HEK293 (cell line): Measurements from ENCODE around the gene HERC4.

ENCODE experiments used
- BCL11A ChIP-seq: fragments of 450-650 bp; formaldehyde crosslinking; IDR thresholded peaks from 2 replicates; pipeline ENCODE4 v1.5.1; 2016; ENCODE audit warnings: low read depth, missing biosample characterization, missing genetic modification characterization
- GLIS2 ChIP-seq: fragments of 450-650 bp; formaldehyde crosslinking; IDR thresholded peaks from 2 replicates; pipeline ENCODE4 v1.5.1; 2016; ENCODE audit warnings: missing biosample characterization, missing genetic modification characterization
- HOXC10 ChIP-seq: sonication (generic); formaldehyde crosslinking; IDR thresholded peaks from 2 replicates; pipeline ENCODE4 v1.8.1; 2023; ENCODE audit warnings: mild to moderate bottlenecking, missing genetic modification reagents
- KLF16 ChIP-seq: fragments of 450-650 bp; formaldehyde crosslinking; IDR thresholded peaks from 2 replicates; pipeline ENCODE4 v1.5.1; 2017; ENCODE audit warnings: missing biosample characterization, missing genetic modification characterization
- SALL2 ChIP-seq: fragments of 450-650 bp; formaldehyde crosslinking; IDR thresholded peaks from 2 replicates; pipeline ENCODE4 v1.5.0; 2017; ENCODE audit warnings: missing biosample characterization, mild to moderate bottlenecking, missing genetic modification characterization, borderline replicate concordance
- SP7 ChIP-seq: fragments of 450-650 bp; formaldehyde crosslinking; IDR thresholded peaks from 2 replicates; pipeline ENCODE4 v1.5.1; 2016; ENCODE audit warnings: missing biosample characterization, missing genetic modification characterization
- WT1 ChIP-seq: fragments of 450-650 bp; formaldehyde crosslinking; IDR thresholded peaks from 2 replicates; pipeline ENCODE4 v1.5.1; 2016; ENCODE audit warnings: missing biosample characterization, missing genetic modification characterization
- ZEB2 ChIP-seq: fragments of 450-650 bp; formaldehyde crosslinking; IDR thresholded peaks from 2 replicates; pipeline ENCODE4 v1.5.1; 2016; ENCODE audit warnings: missing biosample characterization, missing genetic modification characterization
- ZNF184 ChIP-seq: fragments of 450-650 bp; IDR thresholded peaks from 2 replicates; pipeline ENCODE4 v1.5.1; 2018; ENCODE audit warnings: missing biosample characterization, mild to moderate bottlenecking, missing genetic modification characterization
- ZNF2 ChIP-seq: fragments of 450-650 bp; formaldehyde crosslinking; IDR thresholded peaks from 2 replicates; pipeline ENCODE4 v1.5.1; 2016; ENCODE audit warnings: missing biosample characterization, missing genetic modification characterization
- ZNF23 ChIP-seq: fragments of 450-650 bp; formaldehyde crosslinking; IDR thresholded peaks from 2 replicates; pipeline ENCODE4 v1.5.1; 2016; ENCODE audit warnings: missing biosample characterization, missing genetic modification characterization, borderline replicate concordance
- ZNF354C ChIP-seq: fragments of 450-650 bp; formaldehyde crosslinking; IDR thresholded peaks from 2 replicates; pipeline ENCODE4 v1.5.1; 2016; ENCODE audit warnings: missing biosample characterization, missing genetic modification characterization, low read depth, borderline replicate concordance
- ZNF404 ChIP-seq: fragments of 450-650 bp; formaldehyde crosslinking; IDR thresholded peaks from 2 replicates; pipeline ENCODE4 v1.5.1; 2017; ENCODE audit warnings: missing biosample characterization, missing genetic modification characterization
- ZNF473 ChIP-seq: fragments of 450-650 bp; formaldehyde crosslinking; IDR thresholded peaks from 2 replicates; pipeline ENCODE4 v1.5.1; 2017; ENCODE audit warnings: missing biosample characterization, missing genetic modification characterization
- ZNF529 ChIP-seq: fragments of 450-650 bp; formaldehyde crosslinking; IDR thresholded peaks from 2 replicates; pipeline ENCODE4 v1.5.1; 2017; ENCODE audit warnings: missing genetic modification characterization, missing biosample characterization; ENCODE audit not compliant: insufficient replicate concordance
- ZNF544 ChIP-seq: fragments of 450-650 bp; formaldehyde crosslinking; IDR thresholded peaks from 2 replicates; pipeline ENCODE4 v1.5.0; 2017; ENCODE audit warnings: missing biosample characterization, missing genetic modification characterization
- ZNF555 ChIP-seq: fragments of 450-650 bp; formaldehyde crosslinking; conservative IDR thresholded peaks from 2 replicates; pipeline ENCODE4 v1.5.1; 2017; ENCODE audit warnings: missing biosample characterization, mild to moderate bottlenecking, missing genetic modification characterization, inconsistent platforms
- ZNF580 ChIP-seq: fragments of 450-650 bp; formaldehyde crosslinking; IDR thresholded peaks from 2 replicates; pipeline ENCODE4 v1.5.1; 2016; ENCODE audit warnings: missing biosample characterization, missing genetic modification characterization
- ZNF626 ChIP-seq: fragments of 450-650 bp; sonication (Bioruptor Pico); formaldehyde crosslinking; IDR thresholded peaks from 2 replicates; pipeline ENCODE4 v1.5.1; 2018; ENCODE audit warnings: missing biosample characterization, missing genetic modification characterization, inconsistent platforms
- ZNF629 ChIP-seq: fragments of 450-650 bp; formaldehyde crosslinking; IDR thresholded peaks from 2 replicates; pipeline ENCODE4 v1.5.1; 2017; ENCODE audit warnings: missing biosample characterization, missing genetic modification characterization
- ZNF658 ChIP-seq: fragments of 450-650 bp; formaldehyde crosslinking; IDR thresholded peaks from 2 replicates; pipeline ENCODE4; 2016; ENCODE audit warnings: missing biosample characterization, missing genetic modification characterization
- ZNF747 ChIP-seq: fragments of 450-650 bp; formaldehyde crosslinking; IDR thresholded peaks from 2 replicates; pipeline ENCODE4 v1.5.1; 2016; ENCODE audit warnings: missing biosample characterization, missing genetic modification characterization
- ZNF785 ChIP-seq: fragments of 450-650 bp; formaldehyde crosslinking; IDR thresholded peaks from 2 replicates; pipeline ENCODE4 v1.5.1; 2016; ENCODE audit warnings: missing biosample characterization, missing genetic modification characterization
- ZNF830 ChIP-seq: fragments of 450-650 bp; IDR thresholded peaks from 2 replicates; pipeline ENCODE4 v1.5.0; 2018; ENCODE audit warnings: missing biosample characterization, missing genetic modification characterization, low read depth, mild to moderate bottlenecking, moderate library complexity
- ZSCAN30 ChIP-seq: fragments of 450-650 bp; IDR thresholded peaks from 2 replicates; pipeline ENCODE4 v1.5.1; 2018; ENCODE audit warnings: missing biosample characterization, mild to moderate bottlenecking, missing genetic modification characterization, moderate library complexity
- TF ChIP-seq, protein P1 (sequence below): fragments of 450-650 bp; formaldehyde crosslinking; optimal IDR thresholded peaks from 2 replicates; pipeline ENCODE3; 2016; ENCODE audit warnings: missing biosample characterization, mild to moderate bottlenecking, missing genetic modification characterization
- TF ChIP-seq, protein P2 (sequence below): fragments of 450-650 bp; formaldehyde crosslinking; IDR thresholded peaks from 2 replicates; pipeline ENCODE4 v1.5.1; 2016; ENCODE audit warnings: missing biosample characterization, missing genetic modification characterization
- TF ChIP-seq, protein P3 (sequence below): fragments of 450-650 bp; formaldehyde crosslinking; IDR thresholded peaks from 2 replicates; pipeline ENCODE4 v1.5.1; 2016; ENCODE audit warnings: missing biosample characterization, missing genetic modification characterization
- TF ChIP-seq, protein P4 (sequence below): fragments of 450-650 bp; formaldehyde crosslinking; IDR thresholded peaks from 2 replicates; pipeline ENCODE4 v1.5.1; 2017; ENCODE audit warnings: missing biosample characterization, missing genetic modification characterization
- TF ChIP-seq, protein P5 (sequence below): fragments of 450-650 bp; formaldehyde crosslinking; IDR thresholded peaks from 2 replicates; pipeline ENCODE4 v1.5.1; 2016; ENCODE audit warnings: missing biosample characterization, missing genetic modification characterization, borderline replicate concordance

Gene HERC4

DNA sequence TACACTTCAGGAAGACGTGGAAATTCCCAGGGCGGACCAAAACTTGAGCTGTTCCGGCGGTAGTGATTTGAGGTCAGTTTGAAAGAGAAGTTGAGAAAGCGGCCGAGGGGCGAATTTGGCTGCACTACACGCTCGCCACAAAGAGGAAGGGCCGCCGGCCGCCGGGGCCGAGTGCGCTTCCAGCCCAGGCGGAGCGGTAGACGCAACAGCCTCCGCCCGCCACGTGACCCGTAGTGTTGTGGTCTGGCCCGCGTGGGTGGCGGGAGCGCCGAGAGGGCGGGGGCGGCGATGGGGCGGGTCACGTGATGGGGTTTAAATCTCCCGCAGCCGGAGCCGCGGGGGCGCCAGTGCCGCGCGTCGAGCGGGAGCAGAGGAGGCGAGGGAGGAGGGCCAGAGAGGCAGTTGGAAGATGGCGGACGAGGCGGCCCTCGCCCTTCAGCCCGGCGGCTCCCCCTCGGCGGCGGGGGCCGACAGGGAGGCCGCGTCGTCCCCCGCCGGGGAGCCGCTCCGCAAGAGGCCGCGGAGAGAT, 190.7 kb downstream of the HERC4 start, which contains the start of gene SIRT1 (continued):
- TF ChIP-seq, protein P1, sequence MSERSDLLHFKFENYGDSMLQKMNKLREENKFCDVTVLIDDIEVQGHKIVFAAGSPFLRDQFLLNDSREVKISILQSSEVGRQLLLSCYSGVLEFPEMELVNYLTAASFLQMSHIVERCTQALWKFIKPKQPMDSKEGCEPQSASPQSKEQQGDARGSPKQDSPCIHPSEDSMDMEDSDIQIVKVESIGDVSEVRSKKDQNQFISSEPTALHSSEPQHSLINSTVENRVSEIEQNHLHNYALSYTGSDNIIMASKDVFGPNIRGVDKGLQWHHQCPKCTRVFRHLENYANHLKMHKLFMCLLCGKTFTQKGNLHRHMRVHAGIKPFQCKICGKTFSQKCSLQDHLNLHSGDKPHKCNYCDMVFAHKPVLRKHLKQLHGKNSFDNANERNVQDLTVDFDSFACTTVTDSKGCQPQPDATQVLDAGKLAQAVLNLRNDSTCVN (tag by site-specific recombination) = peak; percentile 96
- TF ChIP-seq ZNF544 = no peak
- no peak for TF ChIP-seq ZNF658 (tag by site-specific recombination)
- TF ChIP-seq KLF16 = peak; percentile 93
- TF ChIP-seq, protein P2, sequence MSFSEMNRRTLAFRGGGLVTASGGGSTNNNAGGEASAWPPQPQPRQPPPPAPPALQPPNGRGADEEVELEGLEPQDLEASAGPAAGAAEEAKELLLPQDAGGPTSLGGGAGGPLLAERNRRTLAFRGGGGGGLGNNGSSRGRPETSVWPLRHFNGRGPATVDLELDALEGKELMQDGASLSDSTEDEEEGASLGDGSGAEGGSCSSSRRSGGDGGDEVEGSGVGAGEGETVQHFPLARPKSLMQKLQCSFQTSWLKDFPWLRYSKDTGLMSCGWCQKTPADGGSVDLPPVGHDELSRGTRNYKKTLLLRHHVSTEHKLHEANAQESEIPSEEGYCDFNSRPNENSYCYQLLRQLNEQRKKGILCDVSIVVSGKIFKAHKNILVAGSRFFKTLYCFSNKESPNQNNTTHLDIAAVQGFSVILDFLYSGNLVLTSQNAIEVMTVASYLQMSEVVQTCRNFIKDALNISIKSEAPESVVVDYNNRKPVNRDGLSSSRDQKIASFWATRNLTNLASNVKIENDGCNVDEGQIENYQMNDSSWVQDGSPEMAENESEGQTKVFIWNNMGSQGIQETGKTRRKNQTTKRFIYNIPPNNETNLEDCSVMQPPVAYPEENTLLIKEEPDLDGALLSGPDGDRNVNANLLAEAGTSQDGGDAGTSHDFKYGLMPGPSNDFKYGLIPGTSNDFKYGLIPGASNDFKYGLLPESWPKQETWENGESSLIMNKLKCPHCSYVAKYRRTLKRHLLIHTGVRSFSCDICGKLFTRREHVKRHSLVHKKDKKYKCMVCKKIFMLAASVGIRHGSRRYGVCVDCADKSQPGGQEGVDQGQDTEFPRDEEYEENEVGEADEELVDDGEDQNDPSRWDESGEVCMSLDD (tag by site-specific recombination) = 0 out of 2 replicates have a peak, but pooled peaks have one; percentile 24
- peak; percentile 81 for TF ChIP-seq ZEB2 (tag by site-specific recombination)
- no peak for TF ChIP-seq ZNF830 (tag by site-specific recombination)
- no peak for TF ChIP-seq ZNF529 (tag by site-specific recombination)
- no peak for TF ChIP-seq ZNF473 (tag by site-specific recombination)
- TF ChIP-seq ZSCAN30 (tag by site-specific recombination) = peak; percentile 80
- TF ChIP-seq ZNF2 (tag by site-specific recombination) = peak; percentile 68; the same call in 1 of the 2 replicates
- no peak; the same call in 1 of the 2 replicates for TF ChIP-seq HOXC10 (CRISPR knock-in tag)
- no peak for TF ChIP-seq ZNF747
- peak; percentile 82 for TF ChIP-seq SP7 (tag by site-specific recombination)
- TF ChIP-seq, protein P3, sequence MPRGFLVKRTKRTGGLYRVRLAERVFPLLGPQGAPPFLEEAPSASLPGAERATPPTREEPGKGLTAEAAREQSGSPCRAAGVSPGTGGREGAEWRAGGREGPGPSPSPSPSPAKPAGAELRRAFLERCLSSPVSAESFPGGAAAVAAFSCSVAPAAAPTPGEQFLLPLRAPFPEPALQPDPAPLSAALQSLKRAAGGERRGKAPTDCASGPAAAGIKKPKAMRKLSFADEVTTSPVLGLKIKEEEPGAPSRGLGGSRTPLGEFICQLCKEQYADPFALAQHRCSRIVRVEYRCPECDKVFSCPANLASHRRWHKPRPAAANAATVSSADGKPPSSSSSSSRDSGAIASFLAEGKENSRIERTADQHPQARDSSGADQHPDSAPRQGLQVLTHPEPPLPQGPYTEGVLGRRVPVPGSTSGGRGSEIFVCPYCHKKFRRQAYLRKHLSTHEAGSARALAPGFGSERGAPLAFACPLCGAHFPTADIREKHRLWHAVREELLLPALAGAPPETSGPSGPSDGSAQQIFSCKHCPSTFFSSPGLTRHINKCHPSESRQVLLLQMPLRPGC (tag by site-specific recombination) = peak; percentile 78; the same call in 1 of the 2 replicates
- TF ChIP-seq ZNF629 = peak; percentile 82
- TF ChIP-seq WT1 (tag by site-specific recombination) = peak; percentile 63
- TF ChIP-seq, protein P4, sequence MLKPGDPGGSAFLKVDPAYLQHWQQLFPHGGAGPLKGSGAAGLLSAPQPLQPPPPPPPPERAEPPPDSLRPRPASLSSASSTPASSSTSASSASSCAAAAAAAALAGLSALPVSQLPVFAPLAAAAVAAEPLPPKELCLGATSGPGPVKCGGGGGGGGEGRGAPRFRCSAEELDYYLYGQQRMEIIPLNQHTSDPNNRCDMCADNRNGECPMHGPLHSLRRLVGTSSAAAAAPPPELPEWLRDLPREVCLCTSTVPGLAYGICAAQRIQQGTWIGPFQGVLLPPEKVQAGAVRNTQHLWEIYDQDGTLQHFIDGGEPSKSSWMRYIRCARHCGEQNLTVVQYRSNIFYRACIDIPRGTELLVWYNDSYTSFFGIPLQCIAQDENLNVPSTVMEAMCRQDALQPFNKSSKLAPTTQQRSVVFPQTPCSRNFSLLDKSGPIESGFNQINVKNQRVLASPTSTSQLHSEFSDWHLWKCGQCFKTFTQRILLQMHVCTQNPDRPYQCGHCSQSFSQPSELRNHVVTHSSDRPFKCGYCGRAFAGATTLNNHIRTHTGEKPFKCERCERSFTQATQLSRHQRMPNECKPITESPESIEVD (tag by site-specific recombination) = no peak
- no peak for TF ChIP-seq ZNF354C
- 0 out of 2 replicates have a peak, but pooled peaks have one; percentile 28 for TF ChIP-seq ZNF785 (tag by site-specific recombination)
- TF ChIP-seq GLIS2 = peak; percentile 91
- TF ChIP-seq ZNF580 (tag by site-specific recombination) = peak; percentile 26; the same call in 1 of the 2 replicates
- TF ChIP-seq, protein P5, sequence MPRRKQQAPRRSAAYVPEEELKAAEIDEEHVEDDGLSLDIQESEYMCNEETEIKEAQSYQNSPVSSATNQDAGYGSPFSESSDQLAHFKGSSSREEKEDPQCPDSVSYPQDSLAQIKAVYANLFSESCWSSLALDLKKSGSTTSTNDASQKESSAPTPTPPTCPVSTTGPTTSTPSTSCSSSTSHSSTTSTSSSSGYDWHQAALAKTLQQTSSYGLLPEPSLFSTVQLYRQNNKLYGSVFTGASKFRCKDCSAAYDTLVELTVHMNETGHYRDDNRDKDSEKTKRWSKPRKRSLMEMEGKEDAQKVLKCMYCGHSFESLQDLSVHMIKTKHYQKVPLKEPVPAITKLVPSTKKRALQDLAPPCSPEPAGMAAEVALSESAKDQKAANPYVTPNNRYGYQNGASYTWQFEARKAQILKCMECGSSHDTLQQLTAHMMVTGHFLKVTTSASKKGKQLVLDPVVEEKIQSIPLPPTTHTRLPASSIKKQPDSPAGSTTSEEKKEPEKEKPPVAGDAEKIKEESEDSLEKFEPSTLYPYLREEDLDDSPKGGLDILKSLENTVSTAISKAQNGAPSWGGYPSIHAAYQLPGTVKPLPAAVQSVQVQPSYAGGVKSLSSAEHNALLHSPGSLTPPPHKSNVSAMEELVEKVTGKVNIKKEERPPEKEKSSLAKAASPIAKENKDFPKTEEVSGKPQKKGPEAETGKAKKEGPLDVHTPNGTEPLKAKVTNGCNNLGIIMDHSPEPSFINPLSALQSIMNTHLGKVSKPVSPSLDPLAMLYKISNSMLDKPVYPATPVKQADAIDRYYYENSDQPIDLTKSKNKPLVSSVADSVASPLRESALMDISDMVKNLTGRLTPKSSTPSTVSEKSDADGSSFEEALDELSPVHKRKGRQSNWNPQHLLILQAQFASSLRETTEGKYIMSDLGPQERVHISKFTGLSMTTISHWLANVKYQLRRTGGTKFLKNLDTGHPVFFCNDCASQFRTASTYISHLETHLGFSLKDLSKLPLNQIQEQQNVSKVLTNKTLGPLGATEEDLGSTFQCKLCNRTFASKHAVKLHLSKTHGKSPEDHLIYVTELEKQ (tag by site-specific recombination) = peak; percentile 58; the same call in 1 of the 2 replicates
- no peak for TF ChIP-seq ZNF555
- 0 out of 2 replicates have a peak, but pooled peaks have one; percentile 24 for TF ChIP-seq ZNF184 (tag by site-specific recombination)
- TF ChIP-seq ZNF404 = no peak
- TF ChIP-seq ZNF626 (tag by site-specific recombination) = no peak
- TF ChIP-seq ZNF23 (tag by site-specific recombination) = no peak
- TF ChIP-seq SALL2 (tag by site-specific recombination) = no peak
- peak; percentile 72; the same call in 1 of the 2 replicates for TF ChIP-seq BCL11A
